VCaP (cell line): ENCODE data around the gene TSEN2.
"Not testable (repeated sequence)": the region's sequence is repeated elsewhere in the genome, so short reads cannot be mapped to it uniquely, and the experiment has no call there.

Experiments
- H3K27ac ChIP-seq: fragments of 450-650 bp; 2 replicates; pipeline ENCODE4 v1.5.1; 2017
- TF ChIP-seq, protein P1 (sequence below): fragments of 450-650 bp; conservative IDR thresholded peaks from 2 replicates; pipeline ENCODE4 v1.5.1; 2017; ENCODE audit warnings: mild to moderate bottlenecking, moderate library complexity

TSEN2 gene

DNA sequence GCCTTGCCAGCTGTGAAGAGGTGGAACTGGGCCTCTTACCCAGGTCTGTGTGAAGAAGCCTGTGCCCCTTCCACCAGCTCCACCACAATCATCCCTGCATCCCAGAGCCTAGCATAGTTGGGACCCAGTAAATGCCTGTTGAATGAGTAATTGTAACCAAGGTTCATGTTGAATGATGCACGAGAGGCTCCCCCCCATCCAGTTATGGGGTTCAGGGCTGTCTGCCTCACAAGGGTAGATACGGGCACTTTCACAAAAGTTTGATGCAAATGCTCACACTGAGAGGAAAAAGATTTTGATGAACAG, 29.5 kb upstream of the TSEN2 start:
- TF ChIP-seq, protein P1, sequence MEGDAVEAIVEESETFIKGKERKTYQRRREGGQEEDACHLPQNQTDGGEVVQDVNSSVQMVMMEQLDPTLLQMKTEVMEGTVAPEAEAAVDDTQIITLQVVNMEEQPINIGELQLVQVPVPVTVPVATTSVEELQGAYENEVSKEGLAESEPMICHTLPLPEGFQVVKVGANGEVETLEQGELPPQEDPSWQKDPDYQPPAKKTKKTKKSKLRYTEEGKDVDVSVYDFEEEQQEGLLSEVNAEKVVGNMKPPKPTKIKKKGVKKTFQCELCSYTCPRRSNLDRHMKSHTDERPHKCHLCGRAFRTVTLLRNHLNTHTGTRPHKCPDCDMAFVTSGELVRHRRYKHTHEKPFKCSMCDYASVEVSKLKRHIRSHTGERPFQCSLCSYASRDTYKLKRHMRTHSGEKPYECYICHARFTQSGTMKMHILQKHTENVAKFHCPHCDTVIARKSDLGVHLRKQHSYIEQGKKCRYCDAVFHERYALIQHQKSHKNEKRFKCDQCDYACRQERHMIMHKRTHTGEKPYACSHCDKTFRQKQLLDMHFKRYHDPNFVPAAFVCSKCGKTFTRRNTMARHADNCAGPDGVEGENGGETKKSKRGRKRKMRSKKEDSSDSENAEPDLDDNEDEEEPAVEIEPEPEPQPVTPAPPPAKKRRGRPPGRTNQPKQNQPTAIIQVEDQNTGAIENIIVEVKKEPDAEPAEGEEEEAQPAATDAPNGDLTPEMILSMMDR, result no peak
- H3K27ac ChIP-seq, result no peak overlapping the region

DNA sequence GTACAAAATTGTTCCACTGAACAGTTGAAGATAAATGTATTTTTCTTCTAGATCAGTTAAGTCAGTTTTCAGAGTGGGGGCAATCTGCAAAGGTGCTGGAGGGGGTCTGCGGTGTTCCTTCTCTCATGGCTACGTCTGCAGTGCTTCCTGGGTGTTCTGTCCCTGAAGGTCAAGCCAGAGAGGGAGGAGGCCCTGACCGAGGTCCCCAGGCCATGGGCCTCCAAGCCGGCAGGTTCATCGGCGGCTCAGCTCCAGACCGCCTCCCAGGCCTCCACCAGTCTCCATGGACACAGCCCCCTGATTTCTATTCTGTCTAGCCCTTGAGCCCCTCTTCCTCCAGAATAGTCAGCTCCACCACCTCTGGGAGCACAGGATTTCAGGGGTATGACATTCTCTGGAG, 28.5 kb upstream of the TSEN2 start:
- H3K27ac ChIP-seq, result no peak overlapping the region
- TF ChIP-seq, protein P1, result no peak

DNA sequence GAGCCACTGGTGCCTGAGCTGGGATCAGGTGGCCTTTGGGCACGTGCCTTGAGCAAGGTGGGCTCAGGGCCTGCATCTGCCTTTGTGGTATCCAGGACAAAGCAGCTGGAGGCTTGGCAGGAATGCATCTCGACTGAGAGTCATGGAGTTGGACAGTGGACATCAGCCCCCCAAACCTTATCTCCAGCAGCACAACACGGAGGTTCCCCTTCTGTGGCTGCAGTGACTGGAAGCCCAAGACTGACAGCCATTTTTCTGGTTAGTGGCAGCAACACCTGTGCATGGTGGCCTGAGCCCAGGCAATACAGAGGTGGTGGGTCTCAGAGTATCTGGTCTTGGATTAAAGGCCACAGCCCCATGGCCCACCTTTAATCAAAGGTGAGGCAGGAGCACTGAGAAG, 27.8 kb upstream of the TSEN2 start:
- TF ChIP-seq, protein P1, result no peak
- no peak overlapping the region for H3K27ac ChIP-seq

DNA sequence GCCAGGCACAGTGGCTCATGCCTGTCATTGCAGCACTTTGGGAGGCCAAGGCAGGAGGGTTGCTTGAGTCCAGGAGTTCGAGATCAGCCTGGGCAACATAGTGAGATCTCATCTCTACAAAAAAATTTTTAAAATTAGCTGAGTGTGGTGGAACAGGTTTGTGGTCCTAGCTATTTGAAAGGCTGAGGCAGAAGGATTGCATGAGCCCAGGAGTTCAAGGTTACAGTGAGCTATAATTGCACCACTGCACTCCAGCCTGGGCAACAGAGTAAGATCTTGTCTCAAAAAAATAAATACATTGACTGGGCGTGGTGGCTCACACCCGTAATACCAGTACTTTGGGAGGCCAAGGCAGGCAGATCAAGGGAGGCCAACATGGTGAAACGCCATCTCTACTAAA, 26.9 kb upstream of the TSEN2 start:
- H3K27ac ChIP-seq, result not testable (repeated sequence)

DNA sequence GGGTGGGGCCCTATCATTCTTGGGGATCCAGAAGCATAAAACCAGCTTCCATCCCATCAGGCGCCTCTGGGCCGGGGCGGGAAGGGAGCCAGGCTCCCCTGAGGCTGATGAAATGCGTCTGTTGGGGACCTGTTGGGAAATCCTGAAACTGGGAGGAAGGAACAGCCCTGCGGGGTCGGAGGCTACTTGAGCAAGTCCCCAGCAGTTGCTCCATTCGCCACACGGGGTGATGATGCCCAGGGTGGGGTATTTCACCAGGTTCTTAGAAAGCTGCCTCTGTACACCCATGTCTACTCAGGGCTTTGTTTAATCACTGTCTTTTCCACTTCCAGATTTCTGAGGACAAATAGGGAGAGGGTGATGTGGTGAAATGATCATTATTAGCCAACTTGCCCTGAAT, 25.4 kb upstream of the TSEN2 start:
- TF ChIP-seq, protein P1, result no peak
- no peak overlapping the region for H3K27ac ChIP-seq

DNA sequence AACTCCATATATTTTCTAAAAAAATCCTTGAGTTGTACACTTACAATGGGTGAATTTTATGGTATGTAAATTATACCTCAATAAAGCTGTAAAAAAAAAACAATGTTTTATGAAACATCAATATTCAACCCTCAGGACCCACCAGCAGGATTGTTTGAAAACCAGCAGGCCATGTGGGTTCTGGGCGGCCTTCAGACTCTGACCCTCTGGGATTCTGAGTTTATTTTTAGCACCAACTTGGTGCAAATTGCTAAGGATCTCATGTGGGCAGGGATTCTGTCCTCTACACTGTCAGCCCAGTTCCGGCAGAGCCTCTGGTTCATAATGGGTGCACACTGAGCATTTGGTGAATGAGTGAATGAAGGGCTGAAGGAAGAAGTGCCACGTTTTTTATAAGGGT, 24.2 kb upstream of the TSEN2 start:
- H3K27ac ChIP-seq, result no peak overlapping the region
- TF ChIP-seq, protein P1, result no peak

DNA sequence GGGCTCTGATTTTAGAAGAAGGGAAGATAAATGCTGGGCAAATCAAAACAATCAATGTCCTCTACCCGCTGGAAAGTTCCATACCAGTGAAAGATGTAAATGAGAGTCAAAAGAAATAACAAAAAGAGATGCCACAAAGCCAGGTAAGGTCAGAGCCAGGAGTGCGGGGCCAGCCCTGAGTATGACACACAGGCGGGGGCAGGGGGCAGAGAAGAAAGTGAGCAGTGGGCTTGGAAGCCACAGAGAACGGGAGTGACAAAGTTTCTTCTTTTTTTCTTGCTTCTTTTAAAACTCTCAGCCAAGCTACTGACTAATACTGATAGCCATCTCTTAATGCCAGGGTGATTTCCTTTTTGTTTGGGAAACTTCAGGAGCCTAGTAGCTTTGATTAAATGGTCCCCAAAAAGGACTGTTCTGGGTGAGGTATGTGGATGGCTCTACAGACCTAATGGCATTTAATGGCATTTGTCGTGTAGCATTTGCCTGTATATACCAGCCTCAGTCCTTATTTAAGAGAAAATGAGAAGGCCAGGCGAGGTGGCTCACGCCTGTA, 23.1 kb upstream of the TSEN2 start:
- TF ChIP-seq, protein P1, result no peak
- H3K27ac ChIP-seq, result peak overlapping the region; percentile 66; the same call in 1 of the 2 replicates

DNA sequence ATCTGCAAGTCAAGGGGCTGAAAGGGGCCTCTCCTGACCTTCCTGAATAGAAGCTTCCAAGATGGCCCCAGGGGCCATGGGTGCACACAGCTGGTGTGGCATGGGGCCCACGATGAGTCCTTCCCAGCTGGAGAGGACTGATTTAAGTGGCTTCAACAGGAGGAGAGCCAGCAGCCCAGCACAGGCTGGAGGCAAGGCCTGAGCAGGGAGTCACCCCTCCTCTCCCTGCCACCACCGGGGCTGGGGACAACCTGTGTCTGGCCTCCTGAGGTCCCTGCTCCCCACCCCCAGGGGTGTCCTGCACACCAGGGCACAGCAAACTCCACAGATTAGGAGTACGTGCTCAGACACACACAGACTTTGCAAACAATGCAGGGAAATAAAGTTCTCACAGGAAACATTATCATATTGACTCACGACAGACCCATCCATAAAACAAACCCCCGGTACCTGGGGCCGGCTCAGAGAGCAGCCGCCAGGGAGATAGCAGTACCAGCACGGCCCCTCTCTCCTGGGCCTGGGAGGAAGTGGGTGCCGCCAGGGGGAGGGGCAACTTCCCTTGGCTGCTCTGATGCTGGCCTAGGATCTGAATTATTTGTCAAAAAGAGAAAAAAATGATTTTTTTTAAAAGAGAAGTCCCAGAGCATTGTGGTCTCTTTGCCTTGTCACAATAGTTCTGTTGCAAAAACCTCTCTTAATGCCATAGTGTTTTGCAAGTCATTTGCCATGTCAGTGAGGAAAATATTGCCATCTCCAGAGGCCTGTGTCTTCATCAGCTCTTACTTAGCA, 21.9 kb upstream of the TSEN2 start:
- TF ChIP-seq, protein P1, result no peak
- H3K27ac ChIP-seq, result peak overlapping the region; percentile 66
